T-helper 17 cell (primary cell): Measurements from ENCODE around the gene SPATA2. TPM values are rescaled to one million over a fixed set of nuclear protein-coding genes. Genes with fewer than 3 reads are reported as not detected.

Experiments
- ATAC-seq: fragments of 150-1000 bp; cut with Tn5 transposase; 2 replicates; pipeline ENCODE4 v1.10.0; 2021; ENCODE audit warnings: mild to moderate bottlenecking, moderate library complexity
- DNase-seq, 3 donors: peaks; one replicate each; pipeline versions ENCODE4 v3.0.0 to v3.0.0-alpha.2; 2020 to 2021
- H3K9me3 ChIP-seq: one replicate; pipeline ENCODE4 v1.7.0; 2013; ENCODE audit warnings: low read length, mild to moderate bottlenecking; ENCODE audit not compliant: control insufficient read depth, poor library complexity, severe bottlenecking
- H3K27ac Mint-ChIP-seq: one replicate; pipeline ENCODE4 v1.8.0; 2022; ENCODE audit warnings: mild to moderate bottlenecking, moderate library complexity, mixed read lengths
- H3K27me3 Mint-ChIP-seq: one replicate; pipeline ENCODE4 v1.8.0; 2022; ENCODE audit warnings: mixed read lengths
- H3K36me3 Mint-ChIP-seq: one replicate; pipeline ENCODE4 v1.8.0; 2022; ENCODE audit warnings: low read depth, mixed read lengths
- H3K4me1 Mint-ChIP-seq: one replicate; pipeline ENCODE4 v1.8.0; 2022; ENCODE audit warnings: mild to moderate bottlenecking, mixed read lengths
- H3K4me3 Mint-ChIP-seq: one replicate; pipeline ENCODE4 v1.8.0; 2022; ENCODE audit warnings: mild to moderate bottlenecking, moderate library complexity, mixed read lengths
- total RNA-seq, 4 donors: library from RNA in 2 of 4; stranded (reverse) in 2 of 4; gene quantifications; one replicate each; pipeline ENCODE4 v1.2.3 and lab custom pipeline; 2022 to 2026

The SPATA2 gene
- total RNA-seq, 2 donors from 2014 or later = 23.5 to 24.9 TPM

- DNase-seq = no peak
- H3K9me3 ChIP-seq = no peaks in the 10 kb centered on the region
- no peak for ATAC-seq
- Mint-ChIP-seq H3K27ac (no peak overlapping the region), H3K27me3 (no peaks in the 10 kb centered on the region), H3K4me1 (peaks cover 17% of the 10 kb centered on the region), H3K36me3 (no peaks in the 10 kb centered on the region), H3K4me3 (no peak overlapping the region)
Measured at GRCh38 chr20:49919009-49919408, 3.7 kb upstream of the SPATA2 start.

GRCh38 chr20:49918446-49918845 lies 3.1 kb upstream of the SPATA2 start:
- Mint-ChIP-seq H3K27ac (no peak overlapping the region), H3K36me3 (no peaks in the 10 kb centered on the region), H3K4me1 (peaks cover 17% of the 10 kb centered on the region), H3K27me3 (no peaks in the 10 kb centered on the region), H3K4me3 (no peak overlapping the region)
- ATAC-seq = no peak
- no peaks in the 10 kb centered on the region for H3K9me3 ChIP-seq
- DNase-seq = no peak

- DNase-seq = no peak
- H3K36me3 Mint-ChIP-seq = no peaks in the 10 kb centered on the region
- H3K9me3 ChIP-seq = no peaks in the 10 kb centered on the region
- H3K4me1 Mint-ChIP-seq = peaks cover 22% of the 10 kb centered on the region
- no peaks in the 10 kb centered on the region for H3K27me3 Mint-ChIP-seq
- H3K4me3 Mint-ChIP-seq = peak overlapping the region; percentile 97
- ATAC-seq = no peak
- peak overlapping the region; percentile 99 for H3K27ac Mint-ChIP-seq
Measured at GRCh38 chr20:49916146-49917002, 1.0 kb upstream of the SPATA2 start.

GRCh38 chr20:49915118-49915379 lies 280 bp downstream of the SPATA2 start:
- peak overlapping the region; percentile 97 for H3K4me3 Mint-ChIP-seq
- H3K36me3 Mint-ChIP-seq = no peaks in the 10 kb centered on the region
- DNase-seq (no peak), ATAC-seq (peak; percentile 70)
- H3K27ac Mint-ChIP-seq = peak overlapping the region; percentile 99
- peaks cover 24% of the 10 kb centered on the region for H3K4me1 Mint-ChIP-seq
- H3K27me3 Mint-ChIP-seq = no peaks in the 10 kb centered on the region
- no peaks in the 10 kb centered on the region for H3K9me3 ChIP-seq

GRCh38 chr20:49914310-49915117 lies 815 bp downstream of the SPATA2 start:
- H3K4me3 Mint-ChIP-seq = peak overlapping the region; percentile 97
- H3K27me3 Mint-ChIP-seq = no peaks in the 10 kb centered on the region
- no peaks in the 10 kb centered on the region for H3K9me3 ChIP-seq
- H3K36me3 Mint-ChIP-seq = peaks cover 1% of the 10 kb centered on the region
- peak overlapping the region; percentile 99 for H3K27ac Mint-ChIP-seq
- ATAC-seq (peak; percentile 6), DNase-seq (no peak)
- H3K4me1 Mint-ChIP-seq = peaks cover 24% of the 10 kb centered on the region

- H3K27me3 Mint-ChIP-seq = no peaks in the 10 kb centered on the region
- peak overlapping the region; percentile 9 for H3K4me3 Mint-ChIP-seq
- peaks cover 2% of the 10 kb centered on the region for H3K36me3 Mint-ChIP-seq
- DNase-seq (no peak), ATAC-seq (no peak)
- no peaks in the 10 kb centered on the region for H3K9me3 ChIP-seq
- peaks cover 24% of the 10 kb centered on the region for H3K4me1 Mint-ChIP-seq
- H3K27ac Mint-ChIP-seq = peak overlapping the region; percentile 99
Measured at GRCh38 chr20:49913399-49914047, 1.8 kb downstream of the SPATA2 start.

- no peak for DNase-seq
- H3K4me3 Mint-ChIP-seq = no peak overlapping the region
- no peak overlapping the region for H3K27ac Mint-ChIP-seq
- H3K9me3 ChIP-seq = no peaks in the 10 kb centered on the region
- peaks cover 9% of the 10 kb centered on the region for H3K36me3 Mint-ChIP-seq
- ATAC-seq = no peak
- H3K4me1 Mint-ChIP-seq = peaks cover 21% of the 10 kb centered on the region
- no peaks in the 10 kb centered on the region for H3K27me3 Mint-ChIP-seq
Measured at GRCh38 chr20:49910340-49910706, 5.0 kb downstream of the SPATA2 start.

- Mint-ChIP-seq H3K4me1 (peaks cover 20% of the 10 kb centered on the region), H3K27ac (peak overlapping the region; percentile 78), H3K36me3 (peaks cover 9% of the 10 kb centered on the region), H3K4me3 (no peak overlapping the region), H3K27me3 (no peaks in the 10 kb centered on the region)
- DNase-seq = no peak
- no peak for ATAC-seq
- H3K9me3 ChIP-seq = no peaks in the 10 kb centered on the region
Measured at GRCh38 chr20:49909499-49910339, 5.6 kb downstream of the SPATA2 start.

GRCh38 chr20:49908258-49908565 lies 7.1 kb downstream of the SPATA2 start:
- Mint-ChIP-seq H3K36me3 (peaks cover 9% of the 10 kb centered on the region), H3K27ac (no peak overlapping the region), H3K4me3 (no peak overlapping the region)

GRCh38 chr20:49907405-49908257 lies 7.7 kb downstream of the SPATA2 start:
- DNase-seq = no peak

More at GRCh38 chr20:49908258-49908565, 7.1 kb downstream of the SPATA2 start:
- DNase-seq = no peak
- H3K4me1 Mint-ChIP-seq = peaks cover 14% of the 10 kb centered on the region
- no peak for ATAC-seq
- no peaks in the 10 kb centered on the region for H3K27me3 Mint-ChIP-seq
- no peaks in the 10 kb centered on the region for H3K9me3 ChIP-seq

GRCh38 chr20:49906615-49907154 lies 8.6 kb downstream of the SPATA2 start:
- ATAC-seq (no peak), DNase-seq (no peak)
- no peak overlapping the region for H3K27ac Mint-ChIP-seq
- no peaks in the 10 kb centered on the region for H3K9me3 ChIP-seq
- H3K27me3 Mint-ChIP-seq = no peaks in the 10 kb centered on the region
- no peak overlapping the region for H3K4me3 Mint-ChIP-seq
- H3K4me1 Mint-ChIP-seq = peaks cover 9% of the 10 kb centered on the region
- peaks cover 9% of the 10 kb centered on the region for H3K36me3 Mint-ChIP-seq

More at GRCh38 chr20:49907405-49908257, 7.7 kb downstream of the SPATA2 start:
- no peak overlapping the region for H3K27ac Mint-ChIP-seq
- no peaks in the 10 kb centered on the region for H3K27me3 Mint-ChIP-seq
- ATAC-seq = no peak
- H3K4me1 Mint-ChIP-seq = peaks cover 13% of the 10 kb centered on the region
- H3K4me3 Mint-ChIP-seq = no peak overlapping the region
- H3K9me3 ChIP-seq = no peaks in the 10 kb centered on the region
- peaks cover 9% of the 10 kb centered on the region for H3K36me3 Mint-ChIP-seq

- peak overlapping the region; percentile 7 for H3K4me3 Mint-ChIP-seq
- H3K36me3 Mint-ChIP-seq = peaks cover 9% of the 10 kb centered on the region
- no peak for ATAC-seq
- no peak overlapping the region for H3K27ac Mint-ChIP-seq
- H3K27me3 Mint-ChIP-seq = no peaks in the 10 kb centered on the region
- H3K4me1 Mint-ChIP-seq = peaks cover 9% of the 10 kb centered on the region
- H3K9me3 ChIP-seq = no peaks in the 10 kb centered on the region
- no peak for DNase-seq
Measured at GRCh38 chr20:49906101-49906604, 9.2 kb downstream of the SPATA2 start.
